H9 (cell line): ENCODE measurements around the gene SETD7. TPM values are rescaled to one million over a fixed set of nuclear protein-coding genes. Genes with fewer than 3 reads are reported as not detected.

Source experiments
- DNase-seq: peaks from one replicate; pipeline ENCODE4 v3.0.0-alpha.2; 2017
- H2AFZ ChIP-seq: one replicate; pipeline ENCODE4 v1.6.1; 2013; ENCODE audit warnings: mild to moderate bottlenecking, low read length, control low read depth, moderate library complexity
- H2AK5ac ChIP-seq: 2 replicates; pipeline ENCODE4 v1.6.1; 2013; ENCODE audit warnings: low read length, control low read depth, mixed read lengths; ENCODE audit not compliant: insufficient read length
- H2BK120ac ChIP-seq: one replicate; pipeline ENCODE4 v1.6.1; 2013; ENCODE audit warnings: low read depth, mild to moderate bottlenecking, low read length, control low read depth, inconsistent platforms; ENCODE audit not compliant: poor library complexity, severe bottlenecking
- H2BK12ac ChIP-seq: 2 replicates; pipeline ENCODE4 v1.6.1; 2013; ENCODE audit warnings: low read length, control low read depth, mixed read lengths, low read depth; ENCODE audit not compliant: insufficient read length
- H2BK15ac ChIP-seq: 2 replicates; pipeline ENCODE4 v1.6.1; 2013; ENCODE audit warnings: low read depth, low read length, control low read depth
- H2BK20ac ChIP-seq: one replicate; pipeline ENCODE4 v1.6.1; 2013; ENCODE audit warnings: low read depth, mild to moderate bottlenecking, low read length, control low read depth, inconsistent platforms; ENCODE audit not compliant: poor library complexity, severe bottlenecking
- H2BK5ac ChIP-seq: 2 replicates; pipeline ENCODE4 v1.6.1; 2013; ENCODE audit warnings: low read length, control low read depth, mixed read lengths; ENCODE audit not compliant: insufficient read length
- H3K14ac ChIP-seq: 2 replicates; pipeline ENCODE4 v1.6.1; 2013; ENCODE audit warnings: low read length, control low read depth; ENCODE audit not compliant: insufficient read depth
- H3K18ac ChIP-seq: 2 replicates; pipeline ENCODE4 v1.6.1; 2013; ENCODE audit warnings: low read depth, mild to moderate bottlenecking, mixed read lengths, low read length, control low read depth; ENCODE audit not compliant: insufficient read length
- H3K23ac ChIP-seq: 2 replicates; pipeline ENCODE4 v1.6.1; 2013; ENCODE audit warnings: low read length, control low read depth, mixed read lengths, low read depth; ENCODE audit not compliant: insufficient read length
- H3K23me2 ChIP-seq: 2 replicates; pipeline ENCODE4 v1.6.1; 2013; ENCODE audit warnings: low read depth, mild to moderate bottlenecking, mixed read lengths, low read length, control low read depth; ENCODE audit not compliant: insufficient read length, poor library complexity, severe bottlenecking
- H3K27ac ChIP-seq: 2 replicates; pipeline ENCODE4 v1.5.1; 2013; ENCODE audit warnings: low read length, control low read depth, mixed read lengths, low read depth; ENCODE audit not compliant: insufficient read length
- H3K27me3 ChIP-seq: 2 replicates; pipeline ENCODE4 v1.6.1; 2013; ENCODE audit warnings: low read length, control low read depth, inconsistent platforms; ENCODE audit not compliant: insufficient read depth
- H3K4ac ChIP-seq: 2 replicates; pipeline ENCODE4 v1.6.1; 2013; ENCODE audit warnings: low read depth, mild to moderate bottlenecking, control low read depth, inconsistent platforms, low read length, moderate library complexity
- H3K4me1 ChIP-seq: 2 replicates; pipeline ENCODE4 v1.6.1; 2013; ENCODE audit warnings: low read length, control low read depth, inconsistent platforms; ENCODE audit not compliant: insufficient read depth
- H3K4me2 ChIP-seq: 2 replicates; pipeline ENCODE4 v1.6.1; 2013; ENCODE audit warnings: low read length, control low read depth, mixed read lengths; ENCODE audit not compliant: insufficient read length, insufficient read depth
- H3K56ac ChIP-seq: 2 replicates; pipeline ENCODE4 v1.6.1; 2013; ENCODE audit warnings: low read depth, mild to moderate bottlenecking, mixed read lengths, low read length, control low read depth; ENCODE audit not compliant: insufficient read length
- H3K79me1 ChIP-seq: 2 replicates; pipeline ENCODE4 v1.6.1; 2013; ENCODE audit warnings: low read depth, mild to moderate bottlenecking, moderate library complexity, low read length, control low read depth, inconsistent platforms; ENCODE audit not compliant: insufficient read depth, poor library complexity, severe bottlenecking
- H3K79me2 ChIP-seq: 2 replicates; pipeline ENCODE4 v1.6.1; 2013; ENCODE audit warnings: low read length, control low read depth, inconsistent platforms; ENCODE audit not compliant: insufficient read depth
- H3K9ac ChIP-seq: 2 replicates; pipeline ENCODE4 v1.6.1; 2013; ENCODE audit warnings: low read length, control low read depth, mixed read lengths; ENCODE audit not compliant: insufficient read length; ENCODE audit errors: extremely low read depth
- H3K9me3 ChIP-seq: one replicate; pipeline ENCODE4 v1.6.1; 2013; ENCODE audit warnings: low read depth, low read length, inconsistent platforms; ENCODE audit not compliant: control insufficient read depth
- H3T11ph ChIP-seq: one replicate; pipeline ENCODE4 v1.6.1; 2013; ENCODE audit warnings: mild to moderate bottlenecking, low read length, control low read depth, inconsistent platforms
- H4K20me1 ChIP-seq: one replicate; pipeline ENCODE4 v1.6.1; 2013; ENCODE audit not compliant: control insufficient read depth, insufficient read length, insufficient read depth
- H4K5ac ChIP-seq: 2 replicates; pipeline ENCODE4 v1.6.1; 2013; ENCODE audit warnings: low read depth, mild to moderate bottlenecking, mixed read lengths, low read length, control low read depth; ENCODE audit not compliant: insufficient read length
- H4K8ac ChIP-seq: replicated peaks from 2 replicates; pipeline ENCODE4 v1.6.1; 2013; ENCODE audit warnings: low read length, control low read depth, mixed read lengths, low read depth; ENCODE audit not compliant: insufficient read length
- H4K91ac ChIP-seq: 2 replicates; pipeline ENCODE4 v1.6.1; 2013; ENCODE audit warnings: low read depth, mild to moderate bottlenecking, moderate library complexity, mixed read lengths, low read length, control low read depth; ENCODE audit not compliant: insufficient read length
- H3K27ac Mint-ChIP-seq, 3 experiments: 2 replicates in 2 of 3; 3 replicates in 1 of 3; pipeline ENCODE4 v1.8.0; 2020 to 2021; ENCODE audit warnings: mixed read lengths in 3 of 3, mild to moderate bottlenecking in 1 of 3, moderate library complexity in 1 of 3
- H3K27me3 Mint-ChIP-seq: 2 replicates; pipeline ENCODE4 v1.8.0; 2021; ENCODE audit warnings: low read depth, mild to moderate bottlenecking, moderate library complexity, mixed read lengths
- H3K36me3 Mint-ChIP-seq, 3 experiments: 2 replicates in 2 of 3; 3 replicates in 1 of 3; pipeline ENCODE4 v1.8.0; 2020 to 2021; ENCODE audit warnings: low read depth in 3 of 3, mixed read lengths in 3 of 3; ENCODE audit not compliant: insufficient read depth in 1 of 3
- H3K4me1 Mint-ChIP-seq, 2 experiments: 2 replicates each; pipeline ENCODE4 v1.8.0; 2020; ENCODE audit warnings: mixed read lengths in 2 of 2
- H3K4me3 Mint-ChIP-seq, 2 experiments: 2 replicates in 1 of 2; 3 replicates in 1 of 2; pipeline ENCODE4 v1.8.0; 2020 to 2021; ENCODE audit warnings: mild to moderate bottlenecking in 2 of 2, mixed read lengths in 2 of 2, moderate library complexity in 1 of 2
- H3K9me3 Mint-ChIP-seq, 2 experiments: 2 replicates in 1 of 2; 3 replicates in 1 of 2; pipeline ENCODE4 v1.8.0; 2020; ENCODE audit warnings: mild to moderate bottlenecking in 2 of 2, mixed read lengths in 2 of 2, moderate library complexity in 1 of 2
- CTCF ChIP-seq: fragments of 200-600 bp; sonication (generic); conservative IDR thresholded peaks from 3 replicates; pipeline ENCODE4 v1.8.0; 2021; ENCODE audit warnings: antibody characterized with exemption, mild to moderate bottlenecking
- WGBS: extraction: QIAGEN DNeasy Blood & Tissue Kit; methylation state at CpG from one replicate; pipeline ENCODE4 v1.1.7; 2013; ENCODE audit warnings: missing lambda C conversion rate, low lambda C conversion rate, mixed read lengths; ENCODE audit not compliant: insufficient read length; ENCODE audit errors: extremely low coverage; 5-methylcytosine and 5-hydroxymethylcytosine counted together
- total RNA-seq: library from RNA; stranded (reverse); gene quantifications from 2 replicates; pipeline ENCODE4 v1.2.1, GENCODE V29; 2021

The SETD7 gene
- total RNA-seq, 1 experiment from 2014 or later: 1.5 TPM

- Histone ChIP-seq H3K9me3 (no peaks in the 10 kb centered on the region), H3K18ac (no peak overlapping the region), H3K9ac (no peak overlapping the region), H4K91ac (no peak overlapping the region), H3K14ac (peak overlapping the region; percentile 59; the same call in 1 of the 2 replicates), H3K4me1 (no peaks in the 10 kb centered on the region), H2BK15ac (no peak overlapping the region), H3K79me1 (no peaks in the 10 kb centered on the region), H2BK20ac (no peak overlapping the region), H3K23ac (no peak overlapping the region), H3T11ph (no peak overlapping the region), H2AK5ac (no peak overlapping the region), H2AFZ (no peak overlapping the region), H4K5ac (no peak overlapping the region), H3K79me2 (no peaks in the 10 kb centered on the region), H4K8ac (no peak overlapping the region), H2BK12ac (no peak overlapping the region), H3K4me2 (no peak overlapping the region), H2BK5ac (no peak overlapping the region), H2BK120ac (no peak overlapping the region), H3K27ac (no peak overlapping the region), H4K20me1 (no peaks in the 10 kb centered on the region), H3K56ac (no peak overlapping the region), H3K27me3 (no peaks in the 10 kb centered on the region), H3K23me2 (no peaks in the 10 kb centered on the region), H3K4ac (no peak overlapping the region)
- Mint-ChIP-seq H3K36me3 (no peaks in the 10 kb centered on the region), H3K4me1 (no peaks in the 10 kb centered on the region), H3K9me3 (no peaks in the 10 kb centered on the region), H3K4me3 (no peak overlapping the region), H3K27me3 (peaks cover 33% of the 10 kb centered on the region), H3K27ac (no peak overlapping the region; a peak in 1 of 7 replicates)
- DNase-seq: no peak
- no CpG with 5 or more reads among the region's 3 CpGs for WGBS
- no peak for TF ChIP-seq CTCF
These were observed 40.1 kb upstream of the SETD7 start for GRCh38 chr4:139596034-139596683.
